GM19035 (cell line): Measurements from ENCODE around the gene INTS6.

Source experiments
- ATAC-seq: cut with Tn5 transposase; IDR thresholded peaks from one replicate; pipeline ENCODE4 v1.9.1; 2021; ENCODE audit not compliant: unreplicated experiment

The INTS6 gene, protein sequence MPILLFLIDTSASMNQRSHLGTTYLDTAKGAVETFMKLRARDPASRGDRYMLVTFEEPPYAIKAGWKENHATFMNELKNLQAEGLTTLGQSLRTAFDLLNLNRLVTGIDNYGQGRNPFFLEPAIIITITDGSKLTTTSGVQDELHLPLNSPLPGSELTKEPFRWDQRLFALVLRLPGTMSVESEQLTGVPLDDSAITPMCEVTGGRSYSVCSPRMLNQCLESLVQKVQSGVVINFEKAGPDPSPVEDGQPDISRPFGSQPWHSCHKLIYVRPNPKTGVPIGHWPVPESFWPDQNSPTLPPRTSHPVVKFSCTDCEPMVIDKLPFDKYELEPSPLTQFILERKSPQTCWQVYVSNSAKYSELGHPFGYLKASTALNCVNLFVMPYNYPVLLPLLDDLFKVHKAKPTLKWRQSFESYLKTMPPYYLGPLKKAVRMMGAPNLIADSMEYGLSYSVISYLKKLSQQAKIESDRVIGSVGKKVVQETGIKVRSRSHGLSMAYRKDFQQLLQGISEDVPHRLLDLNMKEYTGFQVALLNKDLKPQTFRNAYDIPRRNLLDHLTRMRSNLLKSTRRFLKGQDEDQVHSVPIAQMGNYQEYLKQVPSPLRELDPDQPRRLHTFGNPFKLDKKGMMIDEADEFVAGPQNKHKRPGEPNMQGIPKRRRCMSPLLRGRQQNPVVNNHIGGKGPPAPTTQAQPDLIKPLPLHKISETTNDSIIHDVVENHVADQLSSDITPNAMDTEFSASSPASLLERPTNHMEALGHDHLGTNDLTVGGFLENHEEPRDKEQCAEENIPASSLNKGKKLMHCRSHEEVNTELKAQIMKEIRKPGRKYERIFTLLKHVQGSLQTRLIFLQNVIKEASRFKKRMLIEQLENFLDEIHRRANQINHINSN

DNA sequence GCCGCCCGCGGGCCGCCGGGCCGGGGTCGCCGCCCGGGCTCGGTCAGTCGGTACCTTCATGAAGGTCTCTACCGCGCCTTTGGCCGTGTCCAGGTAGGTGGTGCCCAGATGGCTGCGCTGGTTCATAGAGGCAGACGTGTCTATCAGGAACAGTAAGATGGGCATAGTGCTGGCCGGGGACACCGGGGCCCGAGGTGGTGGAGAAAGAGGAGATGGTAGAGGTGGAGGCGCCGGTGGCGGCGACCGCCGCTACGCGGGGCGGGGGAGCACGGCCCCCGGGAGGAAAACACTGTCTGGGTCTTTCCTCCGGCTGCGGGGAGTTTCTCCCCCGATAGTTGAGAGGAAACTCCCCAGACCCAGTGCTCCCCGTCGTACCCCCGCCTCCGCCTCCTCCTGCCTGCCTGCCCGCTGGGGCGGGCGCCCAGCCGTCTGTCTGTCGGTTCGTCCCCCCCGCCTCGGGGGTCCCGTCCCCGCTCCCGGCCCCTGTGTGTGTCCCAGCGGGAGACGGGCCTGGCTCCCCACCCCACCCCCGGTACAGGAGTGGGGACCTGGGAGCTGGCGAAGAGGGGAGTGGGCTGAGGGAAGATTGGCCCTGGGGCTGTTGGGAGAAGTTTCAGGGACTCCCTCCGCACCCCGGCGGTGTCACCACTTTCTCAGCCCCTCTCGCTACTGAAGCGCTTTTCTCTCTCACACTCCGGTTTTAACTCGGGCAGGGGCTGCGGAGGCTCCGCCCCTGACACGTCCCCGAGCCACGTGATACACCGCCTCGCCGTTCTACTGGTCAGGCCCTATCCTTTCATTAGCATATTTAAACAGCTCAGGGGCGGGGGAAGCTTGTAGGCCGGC, at the start of gene INTS6:
INTS6 (minus strand) TSS at position 676 of the 846 bp plus-strand sequence; CDS start at position 165, 511 bp downstream.
- ATAC-seq = peak; percentile 66

DNA sequence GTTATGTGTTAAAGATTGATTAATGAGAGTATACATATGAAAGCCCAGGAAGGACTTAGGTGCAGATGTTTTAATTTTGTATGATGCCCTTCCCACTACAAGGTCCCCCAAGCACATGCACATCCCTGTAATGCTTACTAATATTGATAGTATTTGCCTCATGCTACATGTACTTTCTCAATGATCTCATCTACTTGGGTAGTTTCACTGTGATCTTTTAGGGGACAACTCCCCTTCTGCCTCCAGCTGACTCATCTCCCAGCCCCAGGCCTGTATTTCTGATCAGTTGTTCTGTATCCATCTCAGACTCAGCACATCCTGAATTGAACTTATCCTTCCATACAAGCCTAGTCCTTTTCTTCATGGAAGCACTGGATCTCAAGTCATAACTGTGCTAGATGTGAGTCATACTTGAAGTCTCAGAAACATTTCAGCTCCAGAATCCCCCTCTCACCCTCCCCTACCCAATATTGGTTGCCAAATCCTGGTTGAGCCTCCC, 49.4 kb upstream of the INTS6 start:
- peak; percentile 97 for ATAC-seq

- peak; percentile 25 for ATAC-seq
These were observed 48.8 kb upstream of the INTS6 start for GRCh38 chr13:51501592-51502152.

- ATAC-seq = no peak
These were observed 48.3 kb upstream of the INTS6 start for GRCh38 chr13:51501096-51501495.

- ATAC-seq = no peak
These were observed 47.9 kb upstream of the INTS6 start for GRCh38 chr13:51500687-51501086.

- ATAC-seq = no peak
These were observed 47.0 kb upstream of the INTS6 start for GRCh38 chr13:51499841-51500240.

DNA sequence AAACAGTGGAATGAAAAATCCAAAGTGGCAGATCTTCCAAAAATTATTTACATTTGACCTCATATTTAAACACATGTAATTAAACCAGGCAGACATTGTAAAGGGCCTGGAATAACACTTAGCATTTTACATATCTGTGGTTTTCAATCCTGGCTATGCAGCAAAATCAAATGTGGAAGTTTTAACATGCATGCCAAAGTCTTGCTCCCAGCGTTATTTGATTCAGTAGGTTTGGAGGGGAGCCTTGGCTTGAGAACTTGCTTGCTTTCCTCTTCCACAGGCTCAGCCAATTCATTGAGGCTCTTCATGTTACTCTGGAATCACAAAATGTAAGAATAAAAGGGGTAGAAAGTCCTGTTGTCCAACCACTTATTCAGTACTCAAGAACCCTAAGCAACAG, 42.5 kb upstream of the INTS6 start:
- ATAC-seq = no peak

DNA sequence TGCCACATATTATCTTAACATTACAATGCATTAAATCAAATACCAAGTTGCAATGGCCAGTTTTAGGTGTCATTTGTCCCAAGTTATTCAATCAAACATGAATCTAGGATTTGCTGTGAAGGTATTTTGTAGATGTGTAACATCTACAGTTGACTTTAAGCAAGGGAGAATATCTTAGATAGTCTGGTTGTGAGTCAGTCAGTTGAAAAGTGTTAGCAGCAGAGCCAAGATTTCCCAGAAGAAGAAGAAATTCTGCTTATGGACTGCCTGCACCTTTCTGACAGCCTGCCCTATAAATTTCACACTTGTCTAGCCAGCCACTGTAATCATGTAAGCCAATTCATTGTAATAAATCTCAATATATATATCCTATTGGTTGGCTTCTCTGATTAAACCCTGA, 41.3 kb upstream of the INTS6 start:
- no peak for ATAC-seq

DNA sequence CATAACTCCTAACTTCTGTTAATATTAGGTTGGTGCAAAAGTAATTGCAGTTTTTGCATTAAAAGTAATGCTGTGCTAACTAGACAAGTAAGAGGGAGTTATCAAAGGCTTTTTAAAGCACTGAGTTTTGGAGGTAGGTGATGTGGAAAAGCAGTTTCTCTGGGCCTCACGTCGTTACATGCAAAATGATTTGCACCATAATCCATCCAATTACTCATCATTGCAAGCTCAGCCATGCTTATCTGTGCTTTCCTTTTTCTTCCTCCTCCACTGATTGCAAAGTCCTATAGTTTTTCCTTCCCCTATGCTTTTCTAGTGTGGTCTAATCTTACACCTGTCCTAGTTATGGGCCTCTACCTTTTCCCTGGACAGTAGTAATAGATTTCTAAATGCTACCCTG, 35.4 kb upstream of the INTS6 start:
- ATAC-seq = no peak

DNA sequence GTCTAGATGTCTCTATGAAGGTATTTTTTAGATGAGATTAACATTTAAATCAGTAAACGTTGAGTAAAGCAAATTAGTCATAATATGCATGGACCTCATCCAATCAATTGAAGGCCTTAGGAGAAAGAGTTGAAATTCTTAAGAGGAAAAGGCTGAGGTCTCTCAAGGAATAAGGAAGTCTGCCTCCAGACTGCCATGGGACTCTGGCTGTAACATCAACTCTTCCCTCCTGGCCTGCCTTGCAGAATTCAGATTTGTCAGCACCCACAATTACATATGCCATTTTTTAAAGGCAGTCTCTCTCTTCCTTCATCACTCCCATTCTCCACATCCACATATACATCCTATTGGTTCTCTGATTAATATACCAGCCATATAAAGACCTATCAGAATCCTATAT, 28.8 kb upstream of the INTS6 start:
- no peak for ATAC-seq

DNA sequence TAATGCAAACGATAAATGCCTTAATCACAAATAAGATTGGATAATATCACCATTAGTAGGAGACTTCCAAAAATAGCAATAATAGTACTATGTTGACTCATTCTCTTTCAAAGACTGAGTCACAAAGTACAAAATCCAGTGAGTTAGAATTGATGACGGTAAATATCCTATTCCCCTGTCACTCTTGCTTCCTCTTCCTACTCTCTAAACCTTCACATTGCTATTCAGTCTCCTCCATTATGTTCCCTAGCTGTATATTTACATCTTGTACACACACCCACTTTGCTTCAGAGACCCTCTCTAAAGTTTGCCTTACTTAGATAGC, 26.3 kb upstream of the INTS6 start:
- no peak for ATAC-seq

DNA sequence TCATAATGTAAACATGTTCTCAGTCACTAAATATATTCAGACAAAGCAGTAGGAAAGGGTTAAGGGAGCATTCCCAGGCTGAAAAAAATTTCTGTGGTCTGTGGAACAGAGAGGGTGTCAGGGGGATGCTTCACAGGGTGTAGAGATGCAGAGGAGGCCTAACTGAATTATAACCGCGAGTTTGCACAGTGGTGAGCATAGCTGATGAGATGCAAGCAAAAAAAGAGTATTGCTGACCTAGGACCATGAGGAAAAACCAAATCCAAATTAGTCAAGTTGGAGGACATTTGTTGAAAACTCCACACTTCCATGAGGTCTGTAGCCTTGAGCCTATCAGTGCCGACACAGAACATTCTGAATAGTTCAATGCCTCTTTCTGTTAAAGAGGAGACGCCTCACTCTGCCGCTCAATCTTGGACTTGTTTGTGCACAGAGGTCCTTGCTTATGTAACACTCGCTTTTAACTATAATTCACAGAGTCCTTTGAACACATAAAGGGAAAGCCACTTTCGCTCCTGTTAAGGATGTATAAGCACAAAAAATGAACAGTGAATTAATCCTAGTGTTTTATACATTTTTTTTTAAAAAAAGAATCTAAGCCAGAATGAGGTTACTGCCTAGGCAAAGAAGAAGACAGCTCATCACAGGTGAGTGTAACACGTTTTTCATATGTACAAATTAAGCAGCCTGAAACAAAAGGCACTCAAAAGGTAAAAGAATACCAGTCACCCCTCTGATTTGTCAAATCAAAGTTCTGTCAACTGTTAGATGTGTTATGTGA, 25.8 kb upstream of the INTS6 start:
- no peak for ATAC-seq

GRCh38 chr13:51477653-51478324, 25.0 kb upstream of the INTS6 start:
- ATAC-seq = no peak

GRCh38 chr13:51477149-51477548, 24.3 kb upstream of the INTS6 start:
- no peak for ATAC-seq

DNA sequence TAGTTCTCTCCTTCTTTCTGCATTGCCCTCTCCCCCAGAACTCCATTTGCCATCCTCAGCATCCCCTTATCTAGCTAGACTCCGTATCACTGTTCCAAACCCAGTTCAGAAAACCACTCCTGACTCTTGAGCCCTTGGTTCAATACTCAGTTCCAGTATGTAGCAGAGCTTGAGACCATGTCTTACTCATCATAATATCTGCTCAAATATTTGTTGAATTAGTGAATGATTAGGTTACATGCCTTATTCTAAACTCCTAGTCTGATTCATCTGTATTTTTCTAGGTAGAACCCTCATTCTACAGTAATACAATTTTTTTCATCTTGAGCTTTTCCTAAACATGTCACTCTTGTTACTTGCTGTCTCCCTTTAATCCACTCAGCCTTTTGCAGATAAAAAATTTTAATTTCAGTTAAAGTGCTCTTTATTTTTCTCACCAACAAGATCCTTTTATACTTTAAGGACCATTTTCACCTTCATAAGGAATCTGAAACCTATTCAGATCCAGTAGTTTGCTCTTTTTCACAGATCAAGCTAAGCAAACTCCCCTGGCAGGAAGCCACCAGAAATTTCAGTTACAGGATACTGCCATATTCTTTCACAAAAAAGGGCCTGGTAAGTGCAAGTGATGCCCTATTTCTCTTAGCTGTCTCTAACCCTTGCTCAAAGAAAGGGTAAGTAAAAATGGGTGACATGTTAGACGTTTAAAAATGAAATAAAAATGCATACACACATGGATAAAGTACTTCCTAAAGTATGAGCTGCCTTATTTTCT, 23.1 kb upstream of the INTS6 start:
- ATAC-seq = no peak

DNA sequence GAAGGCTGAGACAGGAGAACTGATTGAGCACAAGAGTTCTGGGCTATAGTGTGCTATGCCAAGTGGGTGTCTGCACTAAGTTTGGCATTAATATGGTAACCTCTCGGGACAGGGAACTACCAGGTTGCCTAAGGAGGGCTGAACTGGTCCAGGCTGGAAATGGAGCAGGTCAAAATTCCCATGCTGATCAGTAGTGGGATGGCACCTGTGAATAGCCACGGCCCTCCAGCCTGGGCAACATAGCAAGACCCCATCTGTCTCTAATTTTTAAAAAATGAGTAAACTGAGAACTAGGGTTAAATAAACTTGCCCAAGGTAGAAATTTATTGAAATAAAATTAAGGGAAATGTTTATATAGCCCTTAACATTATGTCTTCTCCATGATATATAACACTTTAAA, 17.0 kb upstream of the INTS6 start:
- no peak for ATAC-seq

GRCh38 chr13:51467730-51468129, 14.9 kb upstream of the INTS6 start:
- no peak for ATAC-seq

- ATAC-seq = no peak
These were observed 12.3 kb upstream of the INTS6 start for GRCh38 chr13:51465124-51465523.
